Neural progenitor cell (in vitro differentiated cells): ENCODE data around the gene NHLRC4. TPM values are rescaled to one million over a fixed set of nuclear protein-coding genes. Genes with fewer than 3 reads are reported as not detected.

Experiments used
- DNase-seq: peaks from one replicate; pipeline ENCODE4 v3.0.0-alpha.2; 2016; ENCODE audit warnings: low spot score
- H2AFZ ChIP-seq: fragments of 200-600 bp; sonication (generic); replicated peaks from 2 replicates; pipeline ENCODE4 v1.6.1; 2016; ENCODE audit warnings: antibody characterized with exemption
- H3F3A ChIP-seq: fragments of 200-600 bp; sonication (generic); 2 replicates; pipeline ENCODE4 v1.6.1; 2016; ENCODE audit warnings: antibody characterized with exemption, low read depth
- H3K27ac ChIP-seq: fragments of 200-600 bp; sonication (generic); 2 replicates; pipeline ENCODE4 v1.5.1; 2016; ENCODE audit warnings: mild to moderate bottlenecking
- H3K27me3 ChIP-seq: fragments of 200-600 bp; sonication (generic); 2 replicates; pipeline ENCODE4 v1.6.1; 2016; ENCODE audit warnings: mild to moderate bottlenecking, moderate library complexity
- H3K36me3 ChIP-seq: fragments of 200-600 bp; sonication (generic); 2 replicates; pipeline ENCODE4 v1.5.1; 2016
- H3K4me1 ChIP-seq: fragments of 200-600 bp; sonication (generic); 2 replicates; pipeline ENCODE4 v1.6.1; 2016; ENCODE audit warnings: mixed run types
- H3K4me2 ChIP-seq: fragments of 200-600 bp; sonication (generic); 2 replicates; pipeline ENCODE4 v1.6.1; 2016
- H3K4me3 ChIP-seq: fragments of 200-600 bp; sonication (generic); 2 replicates; pipeline ENCODE4 v1.5.1; 2016
- H3K79me2 ChIP-seq: fragments of 200-600 bp; sonication (generic); 2 replicates; pipeline ENCODE4 v1.6.1; 2016; ENCODE audit warnings: low read depth
- H3K9ac ChIP-seq: fragments of 200-600 bp; sonication (generic); 2 replicates; pipeline ENCODE4 v1.6.1; 2016
- H3K9me3 ChIP-seq: fragments of 200-600 bp; sonication (generic); 2 replicates; pipeline ENCODE4 v1.5.1; 2016; ENCODE audit warnings: low read depth
- H4K20me1 ChIP-seq: fragments of 200-600 bp; sonication (generic); 2 replicates; pipeline ENCODE4 v1.6.1; 2016; ENCODE audit warnings: low read depth
- H3K27ac Mint-ChIP-seq: 3 replicates; pipeline ENCODE4 v1.8.0; 2021; ENCODE audit warnings: mixed read lengths
- H3K27me3 Mint-ChIP-seq: 2 replicates; pipeline ENCODE4 v1.8.0; 2022; ENCODE audit warnings: low read depth, mild to moderate bottlenecking, inconsistent platforms, moderate library complexity, mixed read lengths; ENCODE audit not compliant: insufficient read depth
- H3K36me3 Mint-ChIP-seq: 3 replicates; pipeline ENCODE4 v1.8.0; 2021; ENCODE audit warnings: mixed read lengths
- H3K4me1 Mint-ChIP-seq: 3 replicates; pipeline ENCODE4 v1.8.0; 2021; ENCODE audit warnings: mixed read lengths
- H3K4me3 Mint-ChIP-seq: 3 replicates; pipeline ENCODE4 v1.8.0; 2021; ENCODE audit warnings: mild to moderate bottlenecking, moderate library complexity, mixed read lengths
- H3K9me3 Mint-ChIP-seq: 3 replicates; pipeline ENCODE4 v1.8.0; 2020; ENCODE audit warnings: mixed read lengths
- CTCF ChIP-seq: fragments of 200-600 bp; sonication (generic); IDR thresholded peaks from 2 replicates; pipeline ENCODE4 v1.5.1; 2017; ENCODE audit warnings: antibody characterized with exemption, mild to moderate bottlenecking
- EZH2 ChIP-seq: fragments of 200-600 bp; sonication (generic); IDR thresholded peaks from 2 replicates; pipeline ENCODE4 v1.6.1; 2017; ENCODE audit warnings: antibody characterized with exemption, mild to moderate bottlenecking, moderate library complexity
- EZH2phosphoT487 ChIP-seq: fragments of 200-600 bp; sonication (generic); IDR thresholded peaks from 2 replicates; pipeline ENCODE4 v1.6.1; 2017; ENCODE audit warnings: antibody characterized with exemption
- total RNA-seq: library from RNA; depleted of rRNA; stranded (reverse); fragments of >200 nt; gene quantifications from 2 replicates; pipeline ENCODE4 v1.2.3, GENCODE V29; 2015; ENCODE audit warnings: low replicate concordance

NHLRC4 gene
- total RNA-seq, 1 donor from 2014 or later = not detected

GRCh38 chr16:551210-551609 lies 15.6 kb upstream of the NHLRC4 start:
- no peak overlapping the region for H3K27ac Mint-ChIP-seq
- no peaks in the 10 kb centered on the region for H3K4me1 ChIP-seq
- H3K4me1 Mint-ChIP-seq = peaks cover 3% of the 10 kb centered on the region
- no peaks in the 10 kb centered on the region for H3K36me3 Mint-ChIP-seq
- H3K27me3 ChIP-seq = no peaks in the 10 kb centered on the region
- no peak overlapping the region for H3K4me2 ChIP-seq
- H3K27me3 Mint-ChIP-seq = peaks cover 2% of the 10 kb centered on the region
- H3K79me2 ChIP-seq = no peaks in the 10 kb centered on the region
- no peak overlapping the region for H3K9ac ChIP-seq
- peaks cover 4% of the 10 kb centered on the region for H3F3A ChIP-seq
- no peaks in the 10 kb centered on the region for H3K9me3 ChIP-seq
- H3K4me3 ChIP-seq = no peak overlapping the region
- H3K4me3 Mint-ChIP-seq = no peak overlapping the region
- H3K27ac ChIP-seq = no peak overlapping the region
- no peak for DNase-seq
- TF ChIP-seq EZH2phosphoT487 (no peak), CTCF (no peak), EZH2 (no peak)
- H3K9me3 Mint-ChIP-seq = no peaks in the 10 kb centered on the region
- H3K36me3 ChIP-seq = no peaks in the 10 kb centered on the region
- H2AFZ ChIP-seq = no peak overlapping the region
- H4K20me1 ChIP-seq = peaks cover 11% of the 10 kb centered on the region

GRCh38 chr16:552171-552570 lies 14.6 kb upstream of the NHLRC4 start:
- H3K4me3 ChIP-seq = no peak overlapping the region
- no peaks in the 10 kb centered on the region for H3K9me3 ChIP-seq
- H3K4me2 ChIP-seq = no peak overlapping the region
- H3K79me2 ChIP-seq = no peaks in the 10 kb centered on the region
- no peak overlapping the region for H3K27ac Mint-ChIP-seq
- TF ChIP-seq EZH2phosphoT487 (no peak), CTCF (no peak), EZH2 (no peak)
- no peak overlapping the region for H3K9ac ChIP-seq
- peaks cover 2% of the 10 kb centered on the region for H3K27me3 Mint-ChIP-seq
- DNase-seq = no peak
- no peaks in the 10 kb centered on the region for H3K36me3 ChIP-seq
- no peaks in the 10 kb centered on the region for H3K4me1 ChIP-seq
- peaks cover 3% of the 10 kb centered on the region for H3K4me1 Mint-ChIP-seq
- H3K27me3 ChIP-seq = peaks cover 1% of the 10 kb centered on the region
- H3K9me3 Mint-ChIP-seq = no peaks in the 10 kb centered on the region
- no peak overlapping the region for H3K27ac ChIP-seq
- no peak overlapping the region for H3K4me3 Mint-ChIP-seq
- H2AFZ ChIP-seq = no peak overlapping the region
- H3F3A ChIP-seq = peaks cover 4% of the 10 kb centered on the region
- peaks cover 6% of the 10 kb centered on the region for H4K20me1 ChIP-seq
- no peaks in the 10 kb centered on the region for H3K36me3 Mint-ChIP-seq

GRCh38 chr16:553601-554296 lies 13.1 kb upstream of the NHLRC4 start:
- Histone ChIP-seq H3K79me2 (no peaks in the 10 kb centered on the region), H3K27ac (no peak overlapping the region), H3K4me2 (no peak overlapping the region), H3K9me3 (no peaks in the 10 kb centered on the region), H3K4me1 (no peaks in the 10 kb centered on the region), H3K36me3 (no peaks in the 10 kb centered on the region), H3K27me3 (peaks cover 17% of the 10 kb centered on the region), H3K4me3 (no peak overlapping the region), H3K9ac (no peak overlapping the region), H2AFZ (no peak overlapping the region), H3F3A (peaks cover 4% of the 10 kb centered on the region), H4K20me1 (no peaks in the 10 kb centered on the region)
- Mint-ChIP-seq H3K27me3 (peaks cover 9% of the 10 kb centered on the region), H3K9me3 (no peaks in the 10 kb centered on the region), H3K27ac (no peak overlapping the region), H3K4me3 (no peak overlapping the region), H3K4me1 (peaks cover 3% of the 10 kb centered on the region), H3K36me3 (no peaks in the 10 kb centered on the region)
- DNase-seq = no peak
- TF ChIP-seq EZH2 (no peak), CTCF (no peak), EZH2phosphoT487 (no peak)
